ENCODE measurements around the gene ANKRD33B.
"Not testable (repeated sequence)": the region's sequence is repeated elsewhere in the genome, so short reads cannot be mapped to it uniquely, and the experiment has no call there.

ANKRD33B gene

DNA sequence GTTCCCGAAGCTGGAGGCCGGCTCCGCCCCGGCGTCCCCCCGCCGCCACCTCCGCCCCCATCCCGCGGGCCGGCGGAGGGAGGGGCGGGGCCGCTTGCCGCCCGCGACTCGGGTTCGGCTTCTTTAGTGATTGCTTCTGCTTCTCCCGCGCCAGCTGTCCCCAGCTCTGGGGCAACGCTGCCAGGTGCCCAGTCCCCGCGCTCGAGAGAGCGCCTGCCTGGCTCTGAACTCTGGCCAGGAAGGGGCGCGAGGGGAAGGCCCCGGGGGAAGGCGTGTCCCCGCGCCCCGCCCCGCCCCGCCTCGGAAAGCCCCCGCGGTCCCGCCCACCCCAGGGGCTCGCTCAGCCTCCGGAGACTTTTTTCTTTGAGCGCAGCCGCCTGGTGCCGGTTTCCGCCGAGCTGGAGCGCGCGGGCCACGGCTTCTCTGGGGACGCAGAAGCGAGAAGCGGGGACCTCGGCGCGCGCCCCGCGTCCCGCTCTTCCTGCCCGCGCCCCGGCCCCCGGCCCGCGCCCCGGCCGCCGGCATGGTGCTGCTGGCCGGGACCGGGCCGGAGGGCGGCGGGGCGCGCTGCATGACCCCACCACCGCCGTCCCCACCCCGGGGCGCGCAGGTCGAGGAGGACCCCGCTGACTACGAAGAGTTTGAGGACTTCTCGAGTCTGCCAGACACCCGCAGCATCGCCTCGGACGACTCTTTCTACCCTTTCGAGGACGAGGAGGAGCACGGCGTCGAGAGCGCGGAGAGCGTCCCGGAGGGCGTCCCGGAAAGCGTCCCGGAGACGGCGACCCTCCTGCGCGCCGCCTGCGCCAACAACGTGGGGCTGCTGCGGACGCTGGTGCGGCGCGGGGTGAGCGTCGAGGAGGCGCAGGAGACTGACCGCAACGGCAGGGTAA is at the start of gene ANKRD33B:
Gene ANKRD33B (plus strand): TSS at position 126 of the 893 bp plus-strand sequence. CDS start 398 bp downstream, at position 524.
- DNase-seq: peak; percentile 55

DNA sequence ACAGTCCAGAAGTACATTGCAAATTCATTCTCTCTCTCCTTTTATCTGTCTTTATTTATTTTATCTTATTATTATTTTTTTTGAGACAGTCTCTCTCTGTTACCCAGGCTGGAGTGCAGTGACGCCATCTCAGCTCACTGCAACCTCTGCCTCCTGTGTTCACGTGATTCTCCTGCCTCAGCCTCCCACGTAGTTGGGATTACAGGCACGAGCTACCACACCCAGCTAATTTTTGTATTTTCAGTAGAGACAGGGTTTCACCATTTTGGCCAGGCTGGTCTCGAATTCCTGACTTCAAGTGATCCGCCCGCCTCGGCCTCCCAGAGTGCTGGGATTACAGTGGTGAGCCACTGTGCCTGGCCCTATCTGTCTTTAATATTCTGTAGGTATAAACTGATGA is 49.3 kb upstream of the ANKRD33B start:
- DNase-seq: not testable (repeated sequence)

DNA sequence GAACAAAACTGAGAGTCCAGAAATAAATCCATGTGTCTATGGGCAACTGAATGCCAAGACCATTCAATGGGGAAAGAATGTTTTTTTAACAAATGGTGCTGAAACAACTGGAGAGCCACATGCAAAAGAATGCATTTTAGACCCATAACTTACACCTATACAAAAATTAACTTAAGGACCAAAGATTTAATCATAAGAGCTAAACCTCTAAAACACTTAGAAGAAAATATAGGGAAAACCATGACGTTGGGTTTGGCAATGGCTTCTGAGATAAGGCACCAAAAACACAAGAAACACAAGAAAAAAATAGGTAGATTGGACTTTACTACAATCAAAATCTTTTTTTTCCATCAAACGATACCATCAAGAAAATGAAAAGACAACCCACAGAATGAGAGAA is 48.4 kb upstream of the ANKRD33B start:
- DNase-seq: no peak

DNA sequence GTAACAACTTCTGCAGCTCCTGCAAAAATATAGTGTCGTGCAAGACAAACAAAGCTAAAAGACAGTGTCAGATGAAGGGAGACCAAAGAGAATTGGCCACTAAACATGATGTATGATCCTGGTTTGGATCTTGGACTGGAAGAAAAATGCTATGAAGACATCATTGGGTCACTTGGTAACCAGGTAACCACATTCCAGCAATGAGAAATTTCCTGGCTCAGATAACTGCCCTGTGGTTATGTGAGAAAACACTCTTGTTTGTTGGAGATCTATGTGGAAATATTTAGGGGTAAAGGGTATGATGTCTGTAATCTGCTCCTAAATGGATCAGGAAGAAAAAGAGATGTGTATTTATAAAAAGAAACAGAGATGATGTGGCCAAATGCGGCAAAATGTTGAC is 45.5 kb upstream of the ANKRD33B start:
- no peak for DNase-seq

DNA sequence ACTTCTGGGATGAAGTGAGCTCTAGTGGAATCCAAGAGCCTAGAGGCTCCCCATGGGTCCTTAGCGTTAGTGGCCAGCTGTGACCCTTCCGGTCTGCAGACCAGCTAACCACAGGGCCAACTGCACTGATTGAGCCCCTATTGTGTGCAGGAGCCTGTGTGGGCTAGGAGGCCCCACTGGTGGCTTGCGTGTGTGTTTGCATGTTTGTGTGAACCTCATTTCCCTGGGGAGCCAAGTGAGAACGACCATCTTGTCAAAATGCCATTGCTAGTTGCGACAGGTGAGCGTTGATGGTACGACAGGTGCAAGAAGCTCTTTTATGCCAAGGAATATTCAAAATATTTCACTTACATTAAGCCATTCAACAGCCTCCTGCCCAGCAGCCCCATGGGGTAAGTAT is 44.1 kb upstream of the ANKRD33B start:
- DNase-seq: no peak

DNA sequence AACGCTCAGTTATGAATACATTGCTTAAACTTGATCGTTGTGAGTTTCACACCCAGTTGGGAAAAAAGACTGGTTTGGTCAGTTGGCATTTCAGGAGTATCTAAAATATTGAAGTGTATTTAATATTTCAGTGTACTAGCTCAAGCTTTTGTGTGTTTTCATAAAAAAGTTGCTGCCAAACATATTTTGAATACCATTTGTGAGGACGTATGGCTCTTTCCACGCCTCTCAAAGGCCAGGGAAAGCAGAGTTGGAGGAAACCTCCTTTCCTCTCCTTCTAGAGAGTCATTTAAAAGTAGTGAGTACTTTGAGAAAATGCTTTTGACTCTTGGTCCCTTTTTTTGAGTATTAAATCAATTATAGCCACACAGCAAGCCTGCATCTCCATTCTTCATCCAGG is 43.2 kb upstream of the ANKRD33B start:
- no peak for DNase-seq

DNA sequence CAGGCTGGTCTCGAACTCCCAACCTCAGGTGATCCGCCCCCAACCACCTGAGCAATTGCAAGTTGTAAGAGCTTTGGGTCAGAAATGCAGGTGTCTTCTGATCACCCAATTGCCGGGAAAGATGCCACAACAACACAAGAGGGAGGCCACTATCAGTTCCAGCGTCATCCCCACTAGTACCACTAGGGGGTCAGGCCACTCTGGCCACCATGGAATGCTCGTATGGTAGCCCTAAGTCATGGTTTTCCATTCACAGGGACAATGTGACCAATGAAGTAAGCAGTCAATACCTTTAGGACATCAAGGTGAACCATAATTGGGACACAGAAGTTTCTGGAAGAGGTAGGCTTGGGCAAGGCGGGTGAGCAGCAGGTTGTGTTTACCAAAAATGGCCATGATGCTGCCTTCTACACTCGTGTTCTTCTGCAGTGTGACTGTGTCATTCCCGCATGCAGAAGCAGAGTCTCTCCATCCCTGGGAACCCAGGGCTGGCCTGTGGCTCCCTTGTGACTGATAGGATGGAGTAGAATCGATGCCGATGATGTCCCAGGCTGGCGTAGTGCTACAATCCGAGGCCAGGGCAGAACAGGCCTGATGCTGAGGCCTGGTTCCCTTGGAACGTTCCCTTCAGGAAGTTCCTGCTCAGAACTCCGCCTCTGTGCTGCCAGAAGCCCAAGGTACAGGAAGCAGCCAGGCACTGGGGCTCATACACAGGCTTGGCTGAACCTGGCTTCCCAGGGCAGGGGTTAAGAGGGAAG is 42.2 kb upstream of the ANKRD33B start:
- DNase-seq: no peak

DNA sequence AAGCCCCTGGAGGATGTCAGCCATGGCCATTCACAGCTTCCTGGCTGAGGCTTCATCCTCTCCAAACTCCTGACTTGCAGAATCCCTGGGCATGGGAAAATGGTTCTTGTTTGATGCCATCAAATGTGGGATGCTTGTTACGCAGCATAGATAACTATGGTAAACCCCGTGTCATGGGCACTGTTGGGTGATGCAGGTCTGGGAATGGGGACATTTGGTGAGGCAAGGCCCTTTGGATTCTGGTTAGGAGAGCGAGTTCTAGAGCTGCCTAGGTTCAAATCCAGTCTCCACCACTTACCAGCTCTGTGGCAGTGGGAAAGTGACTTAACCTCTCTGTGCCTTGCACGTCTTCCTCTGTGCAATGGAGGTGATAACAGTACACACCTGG is 41.7 kb upstream of the ANKRD33B start:
- no peak for DNase-seq

DNA sequence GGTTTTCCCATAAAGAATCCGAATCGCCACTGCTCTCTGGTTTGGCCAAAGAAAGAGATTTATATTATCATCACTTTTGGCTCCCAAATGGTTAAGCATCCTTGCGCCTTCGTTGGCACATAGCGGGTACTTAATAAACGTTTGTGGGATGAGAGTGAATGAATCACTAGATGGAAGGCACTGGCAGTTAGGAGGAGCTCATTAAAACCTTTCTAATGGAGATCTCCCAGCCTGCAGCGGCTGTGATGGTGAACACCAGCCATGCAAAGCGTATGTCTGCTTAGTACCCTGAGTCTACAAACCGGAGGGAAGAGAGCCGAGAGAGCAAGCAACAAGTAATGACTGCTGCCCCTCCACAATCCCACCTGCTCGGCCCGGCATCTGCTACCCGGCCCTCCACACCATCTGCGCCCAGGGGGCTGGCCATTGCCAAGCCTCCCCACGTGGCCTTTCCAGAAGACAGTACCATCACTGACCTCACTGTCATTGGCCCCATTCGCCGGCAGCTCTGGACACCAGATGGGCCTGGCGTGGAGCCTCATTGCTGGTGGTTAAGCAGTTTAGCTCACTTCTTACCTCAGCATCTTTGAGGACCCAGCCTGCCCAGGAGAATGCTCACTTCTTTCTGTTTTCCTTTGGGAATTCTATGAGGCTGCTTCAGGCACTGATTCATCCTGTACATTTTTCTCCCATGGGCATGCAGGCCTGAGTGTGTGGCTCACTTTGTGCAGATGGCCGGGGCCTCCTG is 39.3 kb upstream of the ANKRD33B start:
- DNase-seq: peak; percentile 39

DNA sequence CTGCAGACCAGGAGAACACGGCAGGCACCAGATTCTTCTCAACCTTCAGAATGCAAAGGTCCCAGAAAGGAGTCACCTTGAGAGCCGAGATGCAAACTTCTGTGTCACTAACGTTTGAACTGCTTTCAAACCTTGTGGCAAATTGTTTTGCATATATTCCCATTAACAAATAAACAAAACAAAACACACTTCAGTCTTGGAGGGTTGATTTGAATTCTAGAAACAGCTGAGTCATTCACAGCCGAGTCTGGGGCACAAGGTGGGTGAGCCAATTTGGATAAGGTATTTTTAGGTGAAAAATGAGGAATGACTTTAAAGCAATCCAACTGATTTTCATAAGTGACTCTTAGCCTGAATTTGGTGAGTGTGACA is 38.8 kb upstream of the ANKRD33B start:
- DNase-seq: no peak

DNA sequence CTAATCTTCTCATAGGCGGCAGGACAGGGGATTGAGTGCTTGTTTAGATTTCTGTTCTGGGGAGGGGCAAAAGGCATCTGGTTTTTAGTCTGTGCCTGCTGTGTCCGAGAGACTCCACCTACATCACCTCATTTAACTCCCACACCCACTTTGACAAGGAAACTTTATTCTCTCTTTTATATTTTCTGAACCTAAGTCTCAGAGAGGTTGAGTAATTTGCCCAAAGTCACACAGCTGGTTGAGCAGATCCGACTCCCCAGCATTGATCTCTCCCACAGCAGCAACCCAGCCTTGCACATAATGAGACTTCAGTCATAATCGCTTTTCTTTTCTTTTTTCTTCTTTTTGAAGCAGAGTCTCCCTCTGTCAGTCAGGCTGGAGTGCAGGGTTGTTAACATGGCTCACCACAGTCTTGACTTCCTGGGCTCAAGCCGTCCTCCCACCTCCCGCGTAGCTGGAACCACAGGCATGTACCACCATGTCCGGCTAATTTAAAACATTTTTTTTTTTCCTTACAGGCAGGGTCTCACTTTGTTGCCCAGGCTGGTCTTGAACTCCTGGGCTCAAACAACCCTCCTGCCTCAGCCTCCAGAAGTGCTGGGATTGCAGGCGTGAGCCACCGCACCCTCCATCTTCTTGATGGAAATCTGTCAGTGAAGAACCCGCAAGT is 36.5 kb upstream of the ANKRD33B start:
- DNase-seq: no peak

DNA sequence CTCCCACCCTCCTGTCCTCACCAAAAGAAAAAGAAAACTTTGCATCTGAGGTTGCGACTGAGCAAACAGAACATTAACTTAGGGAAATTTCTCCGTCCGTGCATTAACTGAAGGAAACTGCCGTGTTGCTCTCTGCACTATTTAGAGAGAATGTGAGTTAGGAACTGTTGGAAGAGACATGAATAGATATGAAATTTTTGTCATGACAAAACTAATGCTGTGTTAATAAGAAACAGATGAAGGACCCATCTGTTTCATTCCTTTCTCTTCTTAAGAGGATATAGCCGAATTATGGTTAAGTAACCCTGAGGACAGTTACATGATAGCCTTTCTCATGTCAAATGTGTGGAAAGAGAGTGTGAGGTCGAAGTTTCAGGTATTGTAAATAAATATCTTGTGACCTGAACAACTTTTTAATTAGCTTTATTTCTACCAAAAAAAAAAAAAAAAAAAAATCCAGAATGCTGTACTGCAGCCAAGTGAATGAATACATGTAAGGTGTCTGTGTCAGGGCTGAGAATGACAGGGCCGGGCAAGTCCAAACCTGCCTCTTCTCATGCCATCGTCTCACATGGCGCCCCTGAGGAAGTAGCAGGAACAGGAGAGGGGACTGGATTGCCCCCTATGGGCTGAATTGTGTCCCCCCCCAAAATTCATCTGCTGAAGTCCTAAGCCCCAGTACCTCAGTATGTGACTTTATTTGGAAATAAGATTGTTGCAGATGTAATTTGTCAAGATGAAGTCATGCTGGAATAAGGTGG is 35.6 kb upstream of the ANKRD33B start:
- no peak for DNase-seq

DNA sequence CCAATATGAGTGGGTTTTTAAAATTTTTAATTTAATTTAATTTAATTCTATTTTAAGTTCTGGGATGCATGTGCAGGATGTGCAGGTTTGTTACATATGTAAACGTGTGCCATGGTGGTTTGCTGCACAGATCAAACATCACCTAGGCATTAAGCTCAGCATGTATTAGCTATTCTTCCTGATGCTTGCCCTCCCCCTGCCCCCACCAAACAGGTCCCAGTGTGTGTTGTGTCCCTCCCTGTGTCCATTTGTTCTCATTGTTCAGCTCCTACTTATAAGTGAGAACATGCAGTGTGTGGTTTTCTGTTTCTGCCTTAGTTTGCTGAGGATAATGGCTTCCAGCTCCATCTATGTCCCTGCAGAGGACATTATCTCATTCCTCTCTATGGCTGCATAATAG is 35.0 kb upstream of the ANKRD33B start:
- no peak for DNase-seq

DNA sequence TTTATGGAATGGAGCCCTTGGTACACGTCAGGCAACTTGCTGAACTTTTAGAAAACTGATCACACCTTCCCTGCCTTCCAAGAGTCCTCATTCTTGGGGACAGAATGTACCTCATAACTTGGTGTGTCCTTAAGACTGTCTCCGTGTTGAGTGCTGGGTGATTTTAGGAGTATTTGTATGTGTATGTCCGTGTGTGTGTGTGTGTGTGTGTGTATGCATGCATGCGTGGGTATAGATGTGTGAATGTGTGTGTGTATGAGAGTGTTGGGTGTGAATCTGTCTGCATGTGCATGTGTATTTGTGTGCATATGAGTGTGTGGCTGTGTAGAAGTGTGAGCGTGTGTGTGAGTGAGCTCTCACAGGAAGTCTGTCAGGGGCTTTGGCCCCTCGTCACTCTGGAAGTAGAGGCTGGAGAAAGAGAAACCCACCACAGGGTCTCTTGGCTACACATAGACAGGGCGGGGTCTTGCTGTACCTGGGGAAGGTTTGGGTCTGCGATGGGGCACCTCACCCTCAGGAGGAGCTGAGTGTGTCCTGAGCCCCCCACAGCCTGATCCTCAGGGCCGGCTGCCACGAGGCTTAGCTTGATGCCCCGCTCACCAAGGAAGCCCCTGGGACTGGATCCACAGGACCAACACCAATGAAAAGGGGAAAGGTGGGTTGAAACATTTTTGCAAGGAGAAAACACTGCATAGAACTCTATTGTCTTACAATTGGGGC is 33.1 kb upstream of the ANKRD33B start:
- no peak for DNase-seq

DNA sequence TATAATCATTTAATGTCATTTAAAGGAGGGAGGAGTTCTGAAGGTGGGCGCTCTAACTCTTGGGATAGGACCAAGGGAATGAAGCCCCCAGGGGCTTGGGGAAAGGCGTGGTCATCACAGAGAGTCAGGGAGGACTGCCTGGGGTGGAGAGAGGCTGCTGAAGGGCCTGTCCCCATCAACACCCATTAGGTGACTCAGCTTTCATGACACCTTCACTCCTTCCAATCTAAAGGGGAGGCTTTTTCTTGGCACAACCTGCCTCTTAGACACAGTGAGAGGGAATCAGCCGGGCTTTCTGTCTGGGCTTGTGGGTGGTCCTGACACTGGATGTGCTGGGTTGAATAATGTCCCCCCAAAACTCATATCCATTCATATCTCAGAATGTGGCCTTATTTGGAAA is 31.4 kb upstream of the ANKRD33B start:
- no peak for DNase-seq

DNA sequence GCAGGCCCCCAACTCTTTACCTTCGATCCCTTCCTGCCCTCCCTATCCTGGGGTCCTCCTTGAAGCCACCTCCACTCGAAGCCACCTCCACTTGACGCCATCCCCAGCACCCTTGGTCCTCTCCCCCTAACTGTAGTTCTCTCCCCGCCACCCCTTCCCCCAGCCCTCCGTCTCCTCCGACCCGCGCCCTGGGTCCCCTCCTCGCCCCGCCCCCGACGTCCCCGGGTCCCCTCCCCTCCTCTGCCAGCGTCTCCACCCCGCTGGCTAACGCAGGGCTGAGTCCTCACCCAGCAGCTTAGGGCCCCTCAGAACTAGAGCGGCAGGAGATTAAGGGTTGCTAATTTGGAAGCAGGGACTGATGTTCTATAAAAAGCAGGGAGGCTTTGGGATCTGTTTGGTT is 30.6 kb upstream of the ANKRD33B start:
- no peak for DNase-seq

DNA sequence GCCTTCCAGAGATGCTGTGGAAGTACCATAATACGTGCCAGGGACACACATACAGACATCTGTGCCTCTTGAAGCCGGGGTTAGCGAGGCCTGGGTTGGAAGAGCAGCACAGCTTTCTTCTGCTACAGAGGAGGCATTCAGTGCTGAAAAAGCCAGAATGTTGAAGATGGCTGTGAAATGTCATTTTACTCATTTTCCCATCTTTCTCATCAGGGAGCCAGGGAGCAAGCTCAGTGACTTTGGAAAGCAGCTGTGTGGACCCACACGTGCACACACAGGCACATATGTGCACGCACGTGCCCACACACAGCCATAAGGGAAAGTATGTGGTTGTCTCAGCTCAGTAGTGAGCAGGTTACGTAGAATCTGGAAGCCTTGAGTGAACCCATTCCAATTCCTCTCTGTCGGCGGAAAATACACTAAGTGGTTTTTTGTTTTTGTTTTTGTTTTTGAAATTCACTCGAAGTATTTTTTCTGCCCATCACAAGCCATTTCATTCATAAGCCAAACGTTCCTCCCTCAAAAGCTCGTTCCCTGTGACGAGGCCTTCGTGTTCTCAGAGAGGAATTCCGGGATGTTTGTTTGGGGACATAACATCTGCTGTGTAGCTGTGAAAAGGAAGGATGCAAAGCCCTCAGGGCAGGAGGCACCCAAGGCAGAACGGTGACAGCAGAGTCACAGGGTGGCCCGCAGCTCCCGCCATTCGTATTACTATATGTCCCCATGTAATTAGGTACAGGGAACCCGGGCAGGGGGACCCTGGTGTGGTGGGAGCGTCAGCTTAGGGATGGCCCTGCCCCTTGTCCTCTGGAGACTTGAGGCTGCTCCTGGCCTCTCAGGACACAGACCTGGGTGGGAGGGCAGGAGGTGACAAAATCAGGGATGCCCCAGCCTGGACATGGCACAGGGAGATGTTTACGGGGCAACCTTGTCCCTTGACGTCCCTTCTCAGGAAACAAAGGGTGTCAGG is 29.0 kb upstream of the ANKRD33B start:
- no peak for DNase-seq

DNA sequence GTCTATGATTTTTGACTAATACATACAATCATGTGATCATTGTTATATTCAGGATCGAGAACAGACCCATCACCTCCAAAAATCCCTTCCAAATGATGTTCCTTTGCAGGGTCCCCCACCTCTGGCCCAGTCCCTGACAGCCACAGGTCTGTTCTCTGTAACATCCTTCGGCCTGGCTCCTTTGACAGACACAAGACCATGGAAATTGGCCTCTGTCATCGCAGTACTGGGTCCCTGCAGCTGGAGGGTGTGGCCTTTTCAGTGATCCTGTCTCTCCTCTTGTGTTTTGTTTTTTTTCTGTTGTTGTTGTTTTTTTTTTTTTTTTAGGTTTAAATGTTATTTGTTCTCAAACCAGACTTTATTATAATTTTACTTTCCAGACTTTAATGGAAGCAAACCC is 27.4 kb upstream of the ANKRD33B start:
- DNase-seq: no peak

DNA sequence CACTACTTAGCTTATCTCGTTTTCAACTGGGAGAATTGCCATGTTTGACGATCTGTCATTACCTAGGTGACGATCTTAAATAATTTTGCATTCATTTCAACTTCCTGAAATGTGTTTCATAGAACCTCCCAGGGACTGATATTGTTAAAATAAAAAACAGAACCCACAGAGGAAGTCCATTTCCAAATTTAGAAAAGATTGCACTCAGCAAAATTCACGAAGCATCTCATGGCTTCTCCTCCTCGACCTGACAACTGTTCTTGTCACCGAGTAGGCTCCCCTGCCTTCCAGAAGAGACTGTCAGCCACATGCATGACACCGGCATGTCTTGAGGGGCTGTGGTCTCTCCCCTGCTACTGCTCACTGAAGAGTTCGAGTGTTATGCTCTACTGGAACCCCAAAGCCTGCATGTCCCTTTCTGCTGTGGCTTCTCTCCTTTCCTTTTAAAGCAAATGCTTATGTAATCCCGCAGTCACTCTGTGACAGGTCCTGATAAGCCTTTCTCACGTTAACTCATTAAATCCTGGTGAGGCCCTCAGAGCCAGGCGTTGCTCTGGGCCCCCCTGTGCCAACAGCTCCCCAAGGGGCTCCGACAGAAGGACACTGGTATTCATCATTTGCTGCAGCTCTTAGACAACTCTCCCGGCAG is 26.8 kb upstream of the ANKRD33B start:
- no peak for DNase-seq

DNA sequence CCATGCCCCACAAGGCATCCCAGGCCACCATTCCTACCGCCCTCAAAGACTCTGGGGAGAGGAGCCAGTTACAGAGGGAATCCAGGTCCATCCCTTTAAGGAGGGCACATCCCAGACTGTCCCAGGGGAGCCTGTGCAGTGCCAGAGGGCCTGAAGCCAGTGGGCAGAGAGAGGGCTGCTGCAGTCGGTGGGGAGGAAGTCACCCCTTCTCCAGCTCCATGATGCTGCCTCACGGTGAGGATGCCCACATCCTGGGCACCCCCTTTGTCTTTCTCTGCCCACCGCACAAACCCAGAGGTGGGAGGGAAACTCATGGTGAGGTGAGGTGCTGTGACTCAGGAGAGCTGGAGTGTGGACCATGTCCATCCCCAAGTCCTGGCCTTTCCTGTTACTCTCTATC is 26.2 kb upstream of the ANKRD33B start:
- no peak for DNase-seq

Data from retina (tissue), 1 donor.